Cerebellar nuclear complex (tissue), 1 donor: ENCODE data around the gene SNRNP25.

Source experiments
- DNase-seq, 2 experiments: peaks; one replicate each; lab custom pipeline; 2025; lab: John Stamatoyannopoulos, UW

Gene SNRNP25

DNA sequence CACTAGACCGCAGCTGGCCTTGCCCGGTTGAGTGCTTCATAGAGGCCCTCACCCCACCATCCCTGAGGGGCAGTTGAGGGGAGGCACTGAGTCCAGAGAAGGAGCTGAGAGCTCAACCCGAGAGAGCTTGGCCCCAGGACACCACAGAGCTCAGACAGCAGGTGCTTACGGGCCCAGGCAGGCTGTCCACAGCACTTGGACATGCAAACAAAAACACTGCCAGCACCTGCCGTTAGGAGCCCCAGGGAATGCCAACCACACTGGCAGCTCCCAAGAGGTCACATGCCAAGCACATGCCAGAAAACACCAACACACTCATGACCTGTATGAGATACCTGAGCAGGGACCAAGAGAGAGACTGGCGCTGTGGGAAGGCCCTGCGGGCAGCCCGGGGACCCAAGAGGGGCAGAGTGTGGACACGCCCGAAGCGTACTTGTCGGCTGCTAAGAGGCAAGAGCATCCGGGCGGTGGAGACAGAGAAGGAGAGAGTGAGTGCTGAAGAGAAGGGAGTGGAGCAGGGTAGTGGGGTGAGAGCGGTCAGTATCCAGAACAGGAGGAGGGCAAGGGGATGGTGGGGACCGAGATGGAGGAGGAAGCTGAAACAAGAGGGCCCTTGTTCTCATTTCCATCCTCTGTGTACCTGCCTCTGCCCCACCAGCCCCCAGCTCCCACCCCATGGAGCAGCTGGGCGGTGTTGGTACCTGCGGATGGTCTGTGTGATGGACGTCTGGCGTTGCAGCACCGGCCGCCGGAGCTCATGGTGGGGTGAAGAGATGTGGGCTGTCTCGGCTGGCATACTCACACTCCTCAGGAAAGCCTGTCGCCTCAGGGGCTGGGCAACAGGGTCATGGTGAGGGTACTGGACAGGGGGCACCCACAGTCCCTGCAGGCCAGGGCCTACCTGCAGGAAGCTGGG is 10.6 kb downstream of the SNRNP25 start:
- DNase-seq: no peak

DNA sequence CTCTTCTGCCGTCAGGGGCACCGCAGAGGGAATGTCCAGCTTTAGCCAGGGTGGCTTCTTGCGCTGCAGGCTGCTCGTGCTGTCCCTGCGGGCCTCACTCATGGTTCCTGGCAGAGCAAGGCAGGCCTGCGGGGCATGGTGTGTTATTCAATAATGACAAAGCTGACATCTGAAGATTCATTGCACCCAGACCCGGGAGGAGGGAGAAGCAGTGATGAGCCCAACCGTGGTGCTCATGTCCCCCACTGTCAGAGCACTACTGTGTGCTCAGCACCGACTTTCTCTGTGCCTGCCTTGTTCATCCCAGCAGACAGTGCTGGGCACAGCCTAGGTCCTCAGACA is 11.3 kb downstream of the SNRNP25 start:
- no peak for DNase-seq

DNA sequence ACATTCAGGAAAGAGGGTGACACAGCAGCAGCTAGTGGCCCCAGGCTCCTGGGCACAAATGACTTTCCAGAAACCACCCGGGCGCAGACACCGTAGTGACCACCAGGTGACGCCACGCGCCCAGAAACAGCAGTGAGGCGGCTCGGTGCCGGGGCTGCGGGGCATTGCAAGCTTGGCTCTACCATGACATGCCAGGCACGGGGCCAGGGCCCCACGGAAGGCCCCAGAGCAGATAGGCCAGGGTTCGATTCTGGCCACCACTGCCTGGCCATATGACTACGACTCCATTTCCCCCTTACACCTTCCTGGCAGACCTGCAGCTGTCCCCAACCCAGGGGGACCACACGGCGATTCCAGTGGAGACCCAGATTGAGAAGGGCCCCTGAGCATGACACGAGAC is 12.1 kb downstream of the SNRNP25 start:
- peak in 1 of 2 experiments; percentile 31 for DNase-seq

DNA sequence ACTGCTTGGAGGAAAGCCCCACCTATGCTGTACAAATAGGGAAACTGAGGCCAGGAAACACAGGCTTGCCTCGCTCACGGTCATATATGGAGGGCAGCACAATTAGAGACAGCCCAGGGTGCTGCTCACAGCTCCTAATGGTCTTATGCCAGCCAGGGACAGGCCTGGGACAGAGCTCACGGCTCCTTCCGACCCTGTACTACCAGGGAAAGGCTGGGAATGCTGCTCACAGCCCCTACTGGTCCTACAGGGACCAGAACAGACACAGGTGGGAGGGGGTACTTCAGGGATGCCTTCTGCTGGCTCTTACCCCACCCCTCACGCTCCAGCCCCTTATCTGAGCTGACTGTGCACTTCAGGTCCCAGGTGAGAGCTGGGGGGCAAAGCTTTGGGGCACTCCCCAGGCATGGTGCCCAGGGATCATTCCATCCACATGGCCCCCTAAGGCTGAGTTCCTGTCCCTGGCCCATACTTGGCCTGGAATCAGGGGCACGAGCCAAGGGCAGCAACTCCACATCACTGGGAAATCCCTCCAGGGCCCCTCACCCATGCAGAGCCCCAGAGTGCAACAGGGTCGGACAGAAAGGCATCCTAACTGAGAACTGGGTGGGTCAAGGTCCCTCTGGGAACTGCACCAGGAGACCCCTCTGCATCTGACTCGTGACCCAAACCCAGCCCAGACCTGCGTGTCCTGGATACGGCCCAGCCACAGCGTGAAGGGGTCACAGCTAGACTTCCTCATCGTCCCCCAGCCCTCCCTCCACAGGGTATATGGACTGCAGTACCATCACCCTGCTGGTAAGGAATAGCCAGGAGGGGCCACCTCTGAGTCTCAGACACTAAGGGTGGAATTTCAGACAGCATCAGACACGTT is 12.9 kb downstream of the SNRNP25 start:
- DNase-seq: no peak

DNA sequence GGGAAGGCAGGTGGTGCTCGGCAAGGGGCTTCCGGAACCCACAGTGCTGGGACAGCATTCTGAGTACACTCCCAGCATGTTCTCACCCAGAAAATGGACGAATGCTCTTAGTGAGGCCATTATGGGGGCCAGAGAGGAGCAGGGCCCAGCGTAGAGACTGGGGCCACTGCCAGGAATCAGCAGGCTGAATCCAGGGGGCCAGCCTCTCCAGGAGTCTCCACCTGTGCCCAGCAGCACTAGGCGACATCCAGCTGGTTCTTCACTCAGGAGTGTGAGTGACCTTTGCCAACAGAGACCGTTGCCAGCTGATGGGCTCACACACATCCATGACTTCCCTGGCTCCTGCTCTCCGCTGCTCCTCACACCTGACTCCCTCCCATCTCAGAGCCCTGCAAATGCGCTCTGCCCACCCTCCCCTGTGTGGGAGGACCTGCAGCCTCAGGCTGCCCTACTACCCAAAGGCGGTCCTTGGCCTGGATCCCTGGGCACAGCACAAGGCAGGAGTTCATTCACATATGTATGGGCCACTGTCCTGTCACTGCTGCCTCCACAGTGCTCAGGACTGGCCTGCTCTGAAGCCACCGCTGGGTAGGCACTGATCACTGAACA is 13.7 kb downstream of the SNRNP25 start:
- peak; percentile 46 to 75 for DNase-seq

DNA sequence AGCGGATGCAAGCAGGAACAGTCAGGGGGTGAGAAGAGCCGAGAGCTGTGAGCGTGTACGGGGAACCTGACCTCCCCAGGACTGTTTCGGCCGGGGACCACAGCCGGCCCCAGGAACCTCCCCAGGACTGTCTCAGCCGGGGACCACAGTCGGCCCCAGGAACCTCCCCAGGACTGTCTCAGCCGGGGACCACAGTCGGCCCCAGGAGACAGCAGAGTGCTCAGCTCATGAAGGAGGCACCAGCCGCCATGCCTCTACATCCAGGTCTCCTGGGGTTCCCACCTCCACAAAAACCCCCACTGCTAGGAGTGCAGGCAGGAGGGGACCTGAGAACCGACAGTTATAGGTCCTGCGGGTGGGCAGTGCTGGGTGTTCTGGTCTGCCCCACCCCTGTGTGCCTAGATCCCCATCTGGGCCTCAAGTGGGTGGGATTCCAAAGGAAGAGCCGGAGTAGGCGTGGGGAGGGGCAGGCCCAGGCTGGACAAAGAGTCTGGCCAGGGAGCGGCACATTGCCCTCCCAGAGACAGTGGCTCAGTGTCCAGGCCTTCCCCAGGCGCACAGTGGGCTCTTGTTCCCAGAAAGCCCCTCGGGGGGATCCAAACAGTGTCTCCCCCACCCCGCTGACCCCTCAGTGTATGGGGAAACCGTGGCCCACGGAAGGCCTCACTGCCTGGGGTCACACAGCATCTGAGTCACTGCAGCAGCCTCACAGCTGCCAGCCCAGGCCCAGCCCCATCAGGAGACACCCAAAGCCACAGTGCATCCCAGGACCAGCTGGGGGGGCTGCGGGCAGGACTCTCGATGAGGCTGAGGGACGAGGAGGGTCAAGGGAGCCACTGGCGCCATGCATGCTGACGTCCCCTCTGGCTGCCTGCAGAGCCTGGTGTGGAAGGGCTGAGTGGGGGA is 14.5 kb downstream of the SNRNP25 start:
- DNase-seq: no peak

DNA sequence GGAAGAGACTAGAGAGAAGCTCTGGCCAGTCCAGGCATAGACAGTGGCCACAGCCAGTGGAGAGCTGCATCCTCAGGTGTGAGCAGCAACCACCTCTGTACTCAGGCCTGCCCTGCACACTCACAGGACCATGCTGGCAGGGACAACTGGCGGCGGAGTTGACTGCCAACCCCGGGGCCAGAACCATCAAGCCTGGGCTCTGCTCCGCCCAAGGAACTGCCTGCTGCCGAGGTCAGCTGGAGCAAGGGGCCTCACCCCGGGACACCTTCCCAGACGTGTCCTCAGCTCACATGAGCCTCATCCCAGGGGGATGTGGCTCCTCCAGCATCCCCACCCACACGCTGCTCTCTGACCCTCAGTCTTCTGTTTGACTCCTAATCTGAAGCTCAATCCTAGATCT is 15.6 kb downstream of the SNRNP25 start:
- DNase-seq: no peak

DNA sequence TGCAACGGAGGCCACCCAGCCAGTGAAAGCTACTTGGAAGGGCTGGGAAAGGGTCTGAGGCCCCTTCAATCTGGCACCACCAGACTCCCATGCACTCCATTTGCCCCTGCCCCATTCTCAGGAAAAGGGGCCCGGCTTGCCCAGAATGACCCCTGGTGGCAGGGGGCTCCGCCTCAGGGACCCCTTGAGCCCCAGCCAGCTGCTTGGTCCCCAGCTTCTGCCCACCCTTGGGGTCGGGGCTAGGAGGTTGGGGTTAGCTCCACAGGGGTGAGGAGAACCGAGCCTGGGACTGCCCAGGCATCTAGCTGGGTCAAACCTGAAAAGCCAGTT is 17.5 kb downstream of the SNRNP25 start:
- DNase-seq: no peak

DNA sequence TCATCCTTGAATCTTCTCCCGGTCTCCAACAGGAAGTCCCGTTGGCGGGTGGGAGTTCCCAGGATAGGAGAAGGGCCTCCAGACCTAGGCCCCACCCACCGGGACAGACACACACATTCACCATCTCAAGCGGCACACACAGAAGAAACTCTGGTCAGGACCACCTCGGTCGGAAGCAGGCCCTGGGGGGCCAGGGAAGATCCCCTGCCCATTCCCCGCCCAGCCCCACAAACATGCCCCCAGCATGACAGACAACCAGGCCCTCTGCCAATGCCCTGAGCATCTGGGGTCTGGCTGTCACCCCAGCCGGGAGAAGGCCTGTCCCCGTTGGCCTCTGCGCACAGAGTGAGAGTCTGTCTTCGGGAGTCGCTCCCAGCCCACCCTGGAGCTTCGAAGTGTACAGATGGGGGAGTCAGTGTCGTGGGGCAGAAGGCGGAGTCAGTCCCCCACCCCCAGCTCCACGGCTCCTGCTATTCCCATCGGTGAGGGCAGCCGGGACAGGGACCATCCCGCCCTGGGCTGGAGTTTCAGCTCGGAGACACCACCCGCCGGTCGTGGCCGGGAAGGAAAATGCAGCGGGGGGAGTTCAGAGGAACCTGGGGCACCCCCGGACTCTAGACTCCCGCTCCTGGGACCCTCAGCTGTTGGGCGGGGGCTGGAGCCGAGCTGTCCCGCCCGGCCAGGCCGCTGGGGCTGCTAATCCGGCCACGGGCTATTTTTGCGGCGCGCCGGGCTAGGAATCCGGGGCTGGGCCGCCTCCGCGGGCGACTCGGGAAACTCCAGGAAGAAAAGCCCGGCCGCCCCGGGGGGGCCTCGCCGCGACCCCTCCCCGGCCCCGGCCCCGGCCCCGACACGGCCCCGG is 18.1 kb downstream of the SNRNP25 start:
- no peak for DNase-seq

DNA sequence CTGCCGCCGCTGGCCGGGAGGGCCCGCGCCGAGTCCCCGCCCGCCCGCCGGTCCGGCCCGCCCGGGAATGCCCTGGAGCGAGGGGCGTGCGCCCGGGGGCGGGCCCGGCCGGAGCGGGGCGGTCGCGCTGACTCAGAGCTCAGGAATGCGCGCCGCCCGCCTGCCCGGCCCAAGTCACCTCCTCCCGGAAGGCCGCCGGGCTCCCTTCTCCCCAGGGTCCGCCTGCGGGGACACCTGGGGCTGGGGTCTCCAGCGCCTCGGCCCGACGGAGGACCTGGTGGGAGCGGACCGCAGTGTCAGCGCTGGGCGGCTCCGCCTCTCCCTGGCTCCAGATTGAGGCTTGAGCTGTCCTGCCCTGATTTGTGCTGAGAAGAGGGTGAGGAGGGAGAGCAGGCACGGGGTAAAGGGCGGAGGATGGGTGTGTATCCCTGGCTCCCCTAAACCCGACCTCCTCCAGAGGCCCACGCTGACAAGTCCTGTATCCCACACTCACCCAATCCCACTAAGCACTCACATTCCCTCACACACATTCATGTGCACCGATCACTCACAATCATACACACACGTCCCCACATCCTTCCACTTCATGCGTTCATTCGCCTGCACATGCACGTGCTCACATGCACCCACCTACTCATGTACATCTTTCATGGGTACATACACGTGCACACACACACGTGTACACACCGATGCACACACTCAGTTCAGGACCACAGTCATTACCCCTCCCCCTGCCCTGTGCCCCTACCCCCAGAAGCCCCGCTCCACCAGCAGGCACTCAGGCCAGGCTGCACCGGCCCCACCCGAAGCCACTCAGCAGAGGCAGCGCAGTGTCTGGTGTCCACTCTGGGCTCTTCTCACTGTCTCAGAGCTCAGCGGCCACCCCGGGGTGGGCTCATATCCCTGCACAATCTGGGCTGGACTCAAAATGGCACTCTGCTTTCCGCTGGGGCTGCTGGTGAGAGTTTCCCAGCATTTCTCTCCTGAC is 19.2 kb downstream of the SNRNP25 start, which contains the start of gene RHBDF1:
Gene RHBDF1 (minus strand): TSS at position 71 of the 988 bp plus-strand sequence. CDS start 7,616 bp downstream, outside the sequence.
- DNase-seq: no peak

DNA sequence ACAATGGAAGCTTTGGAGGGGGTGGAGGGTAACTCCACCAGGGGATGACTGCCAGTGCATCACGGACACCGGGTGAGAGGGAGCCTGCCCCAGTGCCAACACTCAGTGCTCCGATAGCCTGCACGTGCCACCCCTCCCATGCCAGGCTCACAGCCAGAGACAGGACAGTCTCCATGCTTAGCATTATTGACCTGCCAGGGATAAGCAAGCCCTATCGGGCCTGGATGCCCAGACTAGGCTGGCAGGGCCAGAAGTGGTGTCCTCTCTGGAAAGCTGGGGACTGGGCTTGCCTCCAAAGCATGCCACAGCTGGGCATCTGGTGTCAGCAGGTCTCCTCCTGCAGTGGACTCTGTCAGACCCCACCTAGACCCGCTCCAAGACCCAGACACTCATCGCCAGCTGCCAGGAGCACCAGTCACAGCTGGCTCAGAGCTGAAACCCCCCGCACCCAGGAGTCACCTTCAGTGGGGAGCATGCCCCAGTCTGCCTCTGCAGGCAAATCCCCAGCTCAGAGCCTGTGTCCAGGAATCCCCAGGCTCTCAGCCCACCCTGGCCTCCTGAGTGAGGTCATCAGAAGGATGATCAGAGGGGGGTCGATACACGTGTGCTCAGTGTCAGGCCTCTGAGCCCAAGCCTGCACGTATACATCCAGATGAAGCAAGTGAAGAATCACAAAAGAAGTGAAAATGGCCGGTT is 20.6 kb downstream of the SNRNP25 start:
- DNase-seq: no peak

DNA sequence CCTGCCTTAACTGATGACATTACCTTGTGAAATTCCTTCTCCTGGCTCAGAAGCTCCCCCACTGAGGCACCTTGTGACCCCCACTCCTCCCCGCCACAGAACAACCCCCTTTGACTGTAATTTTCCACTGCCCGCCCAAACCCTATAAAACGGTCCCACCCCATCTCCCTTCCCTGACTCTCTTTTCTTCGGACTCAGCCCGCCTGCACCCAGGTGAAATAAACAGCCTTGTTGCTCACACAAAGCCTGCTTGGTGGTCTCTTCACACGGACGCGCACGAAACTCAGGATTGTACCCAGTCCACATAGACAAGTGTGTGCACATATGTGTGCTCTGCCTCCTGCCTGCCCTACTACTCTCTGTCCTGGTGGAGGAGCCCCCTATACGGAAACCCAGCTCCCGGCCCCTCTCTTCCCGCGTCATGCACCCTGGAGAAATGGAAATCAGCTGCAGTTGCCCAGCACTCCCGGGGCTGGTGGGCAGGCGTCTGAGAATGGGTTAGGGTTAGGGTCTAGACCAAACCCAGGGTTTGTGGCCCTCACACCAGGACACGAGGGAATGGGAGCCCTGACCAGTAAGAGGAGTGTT is 21.2 kb downstream of the SNRNP25 start:
- DNase-seq: no peak

DNA sequence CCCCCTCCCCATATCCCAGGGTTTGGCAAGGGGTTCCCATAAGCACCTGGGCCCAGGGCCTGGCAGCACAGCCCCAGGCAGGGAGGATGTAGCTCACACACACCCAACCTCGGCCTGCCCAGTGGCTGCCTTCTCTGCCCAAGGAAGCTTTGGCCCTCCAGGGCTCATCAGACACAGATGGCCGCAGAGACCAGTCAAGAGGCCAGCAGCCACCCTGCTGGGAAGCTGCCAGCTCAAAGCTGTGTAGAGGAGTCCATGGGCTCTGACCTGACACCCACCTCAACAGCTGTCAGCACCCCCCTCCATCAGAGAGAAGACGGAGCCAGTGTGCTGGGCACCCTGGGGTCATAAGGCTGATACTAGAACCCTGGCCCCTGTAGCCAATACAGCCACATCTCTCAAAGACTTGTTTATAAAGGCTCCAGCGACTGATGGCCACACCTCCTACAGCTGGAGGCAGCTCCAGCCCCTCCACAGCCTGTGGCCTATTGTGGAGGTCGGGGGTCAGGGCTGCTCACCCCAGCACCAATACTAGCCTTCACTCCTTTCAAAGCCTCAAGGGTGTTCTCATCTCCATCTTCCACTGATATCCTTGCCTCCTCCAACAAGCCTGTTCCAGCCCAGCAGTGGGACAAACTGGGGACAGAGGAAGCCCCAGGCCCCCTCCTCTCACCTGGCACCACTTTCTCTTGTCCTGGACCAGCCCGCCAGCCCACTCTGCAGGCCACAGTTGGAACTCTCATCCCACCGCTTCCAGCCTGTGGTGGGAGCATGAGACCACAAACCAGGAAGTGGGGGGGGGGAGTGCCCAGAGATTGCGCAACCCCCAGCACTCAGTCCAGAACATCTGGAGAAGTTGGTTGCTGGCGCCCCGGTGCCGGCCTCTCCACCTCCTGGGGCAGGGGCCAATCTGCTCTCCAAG is 22.2 kb downstream of the SNRNP25 start:
- no peak for DNase-seq

DNA sequence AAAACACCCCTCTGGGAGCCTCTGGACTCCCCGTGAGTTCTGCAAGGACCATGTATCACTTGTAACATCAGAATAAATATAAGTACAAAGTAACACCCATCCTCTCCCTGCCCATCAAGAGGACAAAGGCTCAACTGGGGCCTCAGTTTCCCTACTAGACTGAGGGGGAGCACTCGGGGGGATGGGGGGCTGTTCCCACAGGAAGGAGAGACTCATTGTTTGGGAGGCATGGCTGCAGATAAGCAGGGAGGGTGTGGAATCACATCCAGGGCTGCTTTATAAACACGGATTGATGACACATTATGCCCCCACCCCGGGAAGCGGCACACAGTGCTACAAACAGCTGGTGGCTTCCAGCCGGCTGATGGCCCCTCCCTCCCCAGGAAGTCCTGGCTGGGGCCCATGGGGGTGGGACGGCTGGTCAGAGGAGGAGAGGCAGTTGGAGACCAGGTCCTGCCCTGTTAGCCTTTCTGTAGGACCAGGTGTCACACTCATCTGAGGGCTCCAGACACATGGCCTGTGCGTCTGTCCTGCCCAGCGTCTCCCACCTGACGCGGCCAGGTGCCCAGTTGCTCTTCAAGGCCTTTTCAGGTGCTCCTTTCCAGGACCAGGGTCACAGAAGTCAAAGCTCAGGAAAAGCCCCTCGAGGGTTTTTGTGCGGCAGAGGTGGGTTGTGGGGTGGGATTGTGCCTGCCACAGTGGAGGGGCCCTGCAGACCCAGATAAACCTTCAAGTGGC is 23.1 kb downstream of the SNRNP25 start:
- no peak for DNase-seq

DNA sequence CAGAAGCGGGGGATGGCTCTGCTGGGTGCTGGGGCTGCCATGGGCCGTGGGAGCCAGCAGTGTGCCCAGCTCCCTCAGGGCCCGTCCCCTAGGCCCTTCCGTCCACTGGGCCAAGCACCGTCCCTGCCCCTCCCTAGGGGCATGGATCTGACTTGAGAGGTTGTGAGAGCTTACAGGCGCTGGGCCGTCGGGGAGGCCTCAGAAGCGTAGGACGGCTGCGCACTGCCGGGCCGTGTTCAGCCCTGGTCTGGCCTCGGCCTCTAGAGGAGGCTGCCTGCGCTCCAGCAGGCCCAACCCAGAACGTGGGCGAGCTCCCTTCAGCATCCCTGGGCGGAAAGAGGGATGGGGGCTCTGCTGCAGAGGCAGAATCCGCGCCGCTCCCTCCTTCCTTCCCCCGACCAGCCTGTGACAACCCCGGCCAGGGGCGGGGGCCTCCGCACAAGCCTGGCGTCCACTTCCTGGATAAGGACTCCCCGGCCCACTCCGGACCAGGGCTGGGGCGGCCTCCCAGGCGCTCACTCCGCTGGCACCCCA is 23.7 kb downstream of the SNRNP25 start:
- no peak for DNase-seq

DNA sequence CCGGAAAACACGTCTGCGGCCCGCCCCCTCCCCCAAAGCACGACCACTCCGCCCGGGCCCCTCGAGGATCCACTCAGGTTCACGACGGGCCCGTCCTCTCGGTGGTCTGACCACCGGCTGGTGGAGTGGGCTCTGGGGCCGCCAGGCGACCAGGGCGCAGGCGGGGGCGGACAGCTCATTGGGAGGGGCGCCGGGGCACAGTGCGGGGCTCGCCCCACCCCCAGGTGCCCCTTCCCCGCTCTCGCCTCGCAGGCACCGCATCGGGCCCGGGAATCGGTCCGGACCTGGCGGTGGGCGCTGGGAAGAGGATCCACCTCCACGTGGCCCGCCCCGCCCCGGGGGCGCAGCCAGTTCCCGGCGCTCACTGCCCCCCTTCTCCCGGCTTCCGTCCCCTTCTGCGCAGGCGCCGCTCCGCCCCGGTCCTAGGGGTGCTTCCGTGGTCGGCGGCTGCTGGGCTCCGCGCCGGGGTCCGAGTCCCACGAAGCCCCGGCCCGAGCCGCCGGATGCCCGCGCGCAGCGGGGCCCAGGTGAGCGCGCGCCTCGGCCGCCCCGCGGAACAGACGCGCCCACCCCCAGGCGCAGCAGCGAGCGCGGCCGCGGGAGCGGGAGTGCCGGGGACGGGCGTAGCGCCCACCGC is 24.3 kb downstream of the SNRNP25 start, which contains the start of gene MPG:
Gene MPG (plus strand): TSS at position 419 of the 637 bp plus-strand sequence. CDS start 85 bp downstream, at position 504.
- no peak for DNase-seq
